T-helper 2 cell treated with Interferon-gamma antibody and Interleukin-4, amounts not matched to agents 5 μg/mL and 100 μg/mL, for 36 hours (primary cell): ENCODE measurements around the gene HNRNPR.

Experiments
- DNase-seq: peaks from one replicate; pipeline ENCODE4 v3.0.0; 2021; ENCODE audit warnings: low spot score
- H3K27ac Mint-ChIP-seq: one replicate; pipeline ENCODE4 v1.8.0; 2021; ENCODE audit warnings: mild to moderate bottlenecking, mixed read lengths
- H3K27me3 Mint-ChIP-seq: one replicate; pipeline ENCODE4 v1.8.0; 2021; ENCODE audit warnings: low read depth, mixed read lengths
- H3K36me3 Mint-ChIP-seq: one replicate; pipeline ENCODE4 v1.8.0; 2021; ENCODE audit warnings: low read depth, mixed read lengths
- H3K4me1 Mint-ChIP-seq: one replicate; pipeline ENCODE4 v1.8.0; 2021; ENCODE audit warnings: low read depth, mixed read lengths
- H3K4me3 Mint-ChIP-seq: one replicate; pipeline ENCODE4 v1.8.0; 2022; ENCODE audit warnings: mild to moderate bottlenecking, moderate library complexity, mixed read lengths
- H3K9me3 Mint-ChIP-seq: one replicate; pipeline ENCODE4 v1.8.0; 2021; ENCODE audit warnings: mixed read lengths

The HNRNPR gene

DNA sequence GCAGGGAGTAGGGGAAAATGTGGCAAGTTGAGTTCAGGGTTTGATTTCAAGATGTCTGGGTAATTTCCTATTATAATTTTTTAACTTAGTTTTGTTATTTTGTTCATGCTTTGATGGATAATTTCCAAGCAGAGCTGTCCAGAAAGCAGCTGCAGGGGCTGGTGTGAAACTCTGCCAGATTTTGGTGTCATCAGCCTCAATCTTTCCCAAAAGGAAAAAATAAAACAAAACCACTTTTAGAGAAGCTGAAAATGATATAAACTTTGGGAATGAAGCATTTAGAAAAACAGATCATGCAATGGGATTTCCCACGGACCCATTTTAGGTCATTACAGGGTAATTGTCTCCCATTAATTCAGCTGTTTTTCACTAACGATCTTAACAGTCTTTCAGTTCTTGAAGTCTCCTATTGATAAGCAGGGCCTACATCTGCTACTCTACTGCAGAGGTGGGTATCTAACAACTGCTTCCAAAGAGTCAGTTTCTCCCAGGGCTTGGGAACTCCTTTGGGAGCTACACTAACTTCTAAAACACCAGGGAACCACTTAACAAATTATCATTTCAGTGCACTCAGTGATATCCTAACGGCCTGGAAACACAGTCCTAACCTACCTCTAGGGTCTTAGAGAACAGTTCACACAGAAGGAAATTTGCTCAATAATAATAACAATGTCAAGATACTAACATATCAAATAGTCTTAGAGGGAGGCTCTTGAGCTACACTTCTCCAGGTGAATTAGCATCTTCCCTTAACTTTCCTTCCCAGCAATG lies 13.2 kb upstream of the HNRNPR start:
- peaks cover 55% of the 10 kb centered on the region for H3K9me3 Mint-ChIP-seq
- peaks cover 4% of the 10 kb centered on the region for H3K4me1 Mint-ChIP-seq
- no peak overlapping the region for H3K4me3 Mint-ChIP-seq
- peaks cover 40% of the 10 kb centered on the region for H3K36me3 Mint-ChIP-seq
- no peak for DNase-seq
- peaks cover 2% of the 10 kb centered on the region for H3K27me3 Mint-ChIP-seq
- H3K27ac Mint-ChIP-seq, result no peak overlapping the region

- peaks cover 32% of the 10 kb centered on the region for H3K36me3 Mint-ChIP-seq
- peaks cover 50% of the 10 kb centered on the region for H3K9me3 Mint-ChIP-seq
- no peak for DNase-seq
- peaks cover 4% of the 10 kb centered on the region for H3K4me1 Mint-ChIP-seq
- peaks cover 2% of the 10 kb centered on the region for H3K27me3 Mint-ChIP-seq
- H3K4me3 Mint-ChIP-seq, result no peak overlapping the region
- H3K27ac Mint-ChIP-seq, result no peak overlapping the region
Measured at GRCh38 chr1:23356471-23357137, 12.5 kb upstream of the HNRNPR start.

GRCh38 chr1:23354245-23354644 lies 10.2 kb upstream of the HNRNPR start:
- Mint-ChIP-seq H3K9me3 (peaks cover 26% of the 10 kb centered on the region), H3K27ac (no peak overlapping the region), H3K36me3 (peaks cover 9% of the 10 kb centered on the region), H3K27me3 (peaks cover 2% of the 10 kb centered on the region), H3K4me3 (no peak overlapping the region), H3K4me1 (peaks cover 4% of the 10 kb centered on the region)
- DNase-seq, result no peak

GRCh38 chr1:23352096-23352695 lies 8.1 kb upstream of the HNRNPR start:
- H3K27ac Mint-ChIP-seq, result no peak overlapping the region
- no peak for DNase-seq
- H3K4me3 Mint-ChIP-seq, result no peak overlapping the region

DNA sequence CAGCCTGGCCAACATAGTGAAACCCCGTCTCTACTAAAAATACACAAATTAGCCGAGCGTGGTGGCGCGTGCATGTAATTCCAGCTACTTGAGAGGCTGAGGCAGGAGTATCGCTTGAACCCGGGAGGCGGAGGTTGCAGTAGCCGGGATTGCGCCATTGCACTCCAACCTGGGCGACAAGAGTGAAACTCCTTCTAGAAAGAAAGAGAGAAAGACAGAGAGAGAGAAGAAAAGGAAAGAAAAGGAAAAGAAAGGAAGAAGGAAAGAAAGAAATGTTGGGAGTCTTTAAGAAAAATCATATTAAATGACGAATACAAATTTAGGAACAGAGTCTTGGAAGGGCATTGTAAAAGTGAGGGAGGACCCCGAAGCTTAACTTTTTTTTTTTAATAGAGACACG lies 1.8 kb upstream of the HNRNPR start:
- Mint-ChIP-seq H3K9me3 (no peaks in the 10 kb centered on the region), H3K4me1 (peaks cover 32% of the 10 kb centered on the region), H3K27me3 (no peaks in the 10 kb centered on the region), H3K27ac (no peak overlapping the region), H3K4me3 (peak overlapping the region; percentile 36), H3K36me3 (peaks cover 14% of the 10 kb centered on the region)
- no peak for DNase-seq

More at GRCh38 chr1:23352096-23352695, 8.1 kb upstream of the HNRNPR start:
- H3K4me1 Mint-ChIP-seq, result peaks cover 4% of the 10 kb centered on the region
- H3K27me3 Mint-ChIP-seq, result peaks cover 2% of the 10 kb centered on the region
- H3K9me3 Mint-ChIP-seq, result peaks cover 11% of the 10 kb centered on the region
- peaks cover 6% of the 10 kb centered on the region for H3K36me3 Mint-ChIP-seq

DNA sequence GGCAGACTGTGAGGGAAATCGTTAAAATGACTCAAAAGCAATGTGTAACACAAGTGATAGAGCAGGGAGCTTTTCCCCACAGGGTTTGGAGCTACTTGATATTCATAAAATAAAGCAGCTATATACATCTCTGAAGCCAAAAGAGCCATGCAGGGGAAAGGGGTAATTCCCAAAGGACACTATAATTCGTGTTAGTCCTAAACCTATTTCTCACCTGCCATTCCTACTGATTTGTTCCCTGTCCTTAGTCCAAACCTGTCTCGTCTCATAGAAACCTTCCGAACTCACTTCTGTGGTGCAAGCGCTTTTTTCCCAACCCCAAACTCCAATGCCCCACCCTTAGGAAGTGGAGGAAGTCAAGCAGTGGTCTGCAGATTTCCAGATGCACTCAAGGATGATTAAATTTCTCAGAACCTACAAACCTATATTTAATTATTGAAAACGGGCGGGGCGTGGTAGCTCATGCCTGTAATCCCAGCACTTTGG lies 946 bp upstream of the HNRNPR start:
- Mint-ChIP-seq H3K36me3 (peaks cover 20% of the 10 kb centered on the region), H3K9me3 (no peaks in the 10 kb centered on the region), H3K27ac (peak overlapping the region; percentile 97), H3K27me3 (no peaks in the 10 kb centered on the region), H3K4me3 (peak overlapping the region; percentile 91), H3K4me1 (peaks cover 40% of the 10 kb centered on the region)
- no peak for DNase-seq

- H3K4me1 Mint-ChIP-seq, result peaks cover 50% of the 10 kb centered on the region
- peak; percentile 75 for DNase-seq
- peak overlapping the region; percentile 79 for H3K27ac Mint-ChIP-seq
- H3K27me3 Mint-ChIP-seq, result no peaks in the 10 kb centered on the region
- H3K36me3 Mint-ChIP-seq, result peaks cover 31% of the 10 kb centered on the region
- H3K4me3 Mint-ChIP-seq, result peak overlapping the region; percentile 91
- H3K9me3 Mint-ChIP-seq, result no peaks in the 10 kb centered on the region
Measured at GRCh38 chr1:23343221-23344110, 618 bp downstream of the HNRNPR start.

DNA sequence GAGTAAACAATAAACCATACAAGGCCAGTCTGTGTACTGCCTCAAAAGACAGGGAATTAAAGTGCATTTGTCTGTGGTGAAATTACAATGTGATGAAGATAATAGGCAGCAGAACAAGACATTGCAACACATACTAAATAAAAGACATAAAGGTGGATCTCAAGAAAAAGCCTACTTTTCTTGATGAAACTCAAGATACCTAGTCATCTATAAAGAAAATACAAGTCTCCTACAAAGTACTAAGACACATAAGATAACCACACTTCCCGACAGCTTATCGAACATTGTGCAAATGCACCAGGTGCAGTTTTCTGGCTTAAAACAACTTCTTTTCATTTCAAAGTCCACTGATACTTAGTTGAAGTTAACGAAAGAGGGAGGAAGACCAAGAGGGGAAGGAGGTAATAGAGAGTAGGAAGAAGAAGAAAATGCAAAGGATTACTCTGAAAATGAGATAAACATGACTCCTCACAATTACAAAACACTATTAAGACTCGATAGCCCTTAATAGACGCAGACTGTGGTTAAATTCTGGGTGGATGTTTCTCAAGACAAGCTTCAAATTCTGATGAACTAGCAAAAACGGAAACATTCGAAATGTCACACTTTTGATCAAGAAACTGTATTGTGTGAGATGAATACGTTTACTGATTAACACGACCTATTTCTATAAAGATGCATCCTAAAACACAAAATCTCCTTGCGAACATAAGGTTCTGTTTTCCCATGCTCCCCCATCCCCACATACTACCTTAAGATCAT lies 2.0 kb downstream of the HNRNPR start:
- H3K36me3 Mint-ChIP-seq, result peaks cover 41% of the 10 kb centered on the region
- H3K27ac Mint-ChIP-seq, result peak overlapping the region; percentile 79
- no peak for DNase-seq
- H3K27me3 Mint-ChIP-seq, result no peaks in the 10 kb centered on the region
- peaks cover 55% of the 10 kb centered on the region for H3K4me1 Mint-ChIP-seq
- H3K9me3 Mint-ChIP-seq, result no peaks in the 10 kb centered on the region
- peak overlapping the region; percentile 91 for H3K4me3 Mint-ChIP-seq

DNA sequence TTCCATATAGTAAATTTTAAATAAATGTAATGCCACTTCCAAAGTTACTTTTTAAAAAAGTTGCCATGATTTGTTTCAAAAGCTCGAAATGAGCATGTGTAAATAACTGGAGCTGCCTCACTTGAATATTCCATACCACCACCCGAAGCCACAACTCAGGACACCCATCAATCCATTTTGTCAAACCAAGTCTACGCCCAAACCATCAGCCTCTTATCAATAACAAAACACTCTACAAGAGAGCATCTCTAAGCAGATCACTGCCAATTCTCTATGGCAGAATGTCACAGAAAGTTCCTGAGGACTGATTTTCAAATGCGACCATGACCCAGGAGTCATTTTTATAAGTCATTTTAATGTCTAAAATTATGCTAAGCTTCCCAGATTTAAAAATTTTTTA lies 4.5 kb downstream of the HNRNPR start:
- Mint-ChIP-seq H3K36me3 (peaks cover 51% of the 10 kb centered on the region), H3K4me3 (peak overlapping the region; percentile 91), H3K27me3 (no peaks in the 10 kb centered on the region), H3K27ac (no peak overlapping the region), H3K9me3 (no peaks in the 10 kb centered on the region), H3K4me1 (peaks cover 47% of the 10 kb centered on the region)
- no peak for DNase-seq

DNA sequence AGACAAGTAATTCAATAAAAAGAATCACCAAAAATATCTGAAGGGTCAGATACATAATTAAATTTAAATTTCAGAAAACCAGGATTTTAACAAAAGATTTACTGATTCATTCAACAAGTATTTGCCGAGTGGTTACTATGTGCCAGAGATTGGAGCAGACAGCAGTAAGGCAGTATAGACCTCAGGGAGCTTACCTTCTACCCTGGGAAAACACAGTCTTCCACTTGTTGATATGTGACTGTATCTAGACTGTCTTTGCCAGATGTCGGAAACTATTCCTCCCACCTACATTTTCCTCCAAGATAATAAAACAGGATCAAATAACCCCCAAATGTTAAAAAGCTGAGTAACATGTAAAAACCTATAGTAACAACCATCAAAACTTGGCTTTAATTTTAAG lies 6.2 kb downstream of the HNRNPR start:
- H3K27me3 Mint-ChIP-seq, result no peaks in the 10 kb centered on the region
- H3K4me1 Mint-ChIP-seq, result peaks cover 43% of the 10 kb centered on the region
- H3K36me3 Mint-ChIP-seq, result peaks cover 64% of the 10 kb centered on the region
- no peak for DNase-seq
- no peak overlapping the region for H3K4me3 Mint-ChIP-seq
- peak overlapping the region; percentile 18 for H3K27ac Mint-ChIP-seq
- H3K9me3 Mint-ChIP-seq, result no peaks in the 10 kb centered on the region

DNA sequence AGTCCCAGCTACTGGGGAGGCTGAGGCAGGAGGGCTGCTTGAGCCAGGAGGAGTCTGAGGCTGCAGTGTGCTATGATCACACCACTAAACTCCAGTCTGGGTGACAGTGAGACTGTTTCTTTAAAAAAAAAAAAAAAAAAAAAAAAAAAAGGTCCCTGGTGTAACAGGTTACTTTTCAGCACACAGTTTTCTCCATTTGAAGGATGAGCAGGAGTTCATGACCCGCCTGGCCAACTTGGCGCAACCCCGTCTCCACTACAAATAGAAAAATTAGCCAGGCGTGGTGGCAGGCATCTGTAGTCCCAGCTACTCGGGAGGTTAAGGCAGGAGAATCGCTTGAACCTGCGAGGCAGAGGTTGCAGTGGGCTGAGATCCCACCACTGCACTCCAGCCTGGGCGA lies 12.4 kb downstream of the HNRNPR start:
- H3K4me1 Mint-ChIP-seq, result peaks cover 3% of the 10 kb centered on the region
- no peak overlapping the region for H3K27ac Mint-ChIP-seq
- DNase-seq, result no peak
- H3K27me3 Mint-ChIP-seq, result no peaks in the 10 kb centered on the region
- no peaks in the 10 kb centered on the region for H3K9me3 Mint-ChIP-seq
- no peak overlapping the region for H3K4me3 Mint-ChIP-seq
- peaks cover 65% of the 10 kb centered on the region for H3K36me3 Mint-ChIP-seq

- H3K4me1 Mint-ChIP-seq, result peaks cover 4% of the 10 kb centered on the region
Measured at GRCh38 chr1:23330846-23331245, 13.2 kb downstream of the HNRNPR start.

DNA sequence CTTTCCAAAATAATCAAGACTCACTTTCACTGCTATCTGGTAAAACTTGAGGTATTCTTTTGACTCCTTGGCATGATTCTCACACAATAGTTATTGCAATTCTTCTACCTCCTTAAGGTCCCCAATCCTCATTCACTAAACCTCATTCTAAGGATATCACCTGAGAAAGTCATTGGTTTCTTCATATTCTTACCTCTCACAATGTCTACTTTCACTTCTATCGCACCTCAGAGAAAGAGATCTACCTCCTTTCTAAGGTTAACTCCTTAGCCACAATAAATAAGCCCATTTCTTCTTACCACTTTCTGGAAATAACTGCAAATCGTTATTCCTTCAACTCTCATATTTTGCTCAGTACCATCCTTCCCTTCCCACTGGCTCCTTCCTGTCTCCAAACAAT lies 18.7 kb downstream of the HNRNPR start:
- H3K4me3 Mint-ChIP-seq, result no peak overlapping the region
- H3K36me3 Mint-ChIP-seq, result peaks cover 60% of the 10 kb centered on the region
- no peak overlapping the region for H3K27ac Mint-ChIP-seq
- H3K9me3 Mint-ChIP-seq, result no peaks in the 10 kb centered on the region
- H3K4me1 Mint-ChIP-seq, result peaks cover 11% of the 10 kb centered on the region
- no peaks in the 10 kb centered on the region for H3K27me3 Mint-ChIP-seq
- no peak for DNase-seq

More at GRCh38 chr1:23330846-23331245, 13.2 kb downstream of the HNRNPR start:
- H3K27ac Mint-ChIP-seq, result no peak overlapping the region
- no peak overlapping the region for H3K4me3 Mint-ChIP-seq
- H3K27me3 Mint-ChIP-seq, result no peaks in the 10 kb centered on the region
- H3K9me3 Mint-ChIP-seq, result no peaks in the 10 kb centered on the region
- H3K36me3 Mint-ChIP-seq, result peaks cover 69% of the 10 kb centered on the region
- no peak for DNase-seq
